Left ventricle myocardium inferior (tissue), 1 donor: Measurements from ENCODE around the gene HIVEP2. TPM values are rescaled to one million over a fixed set of nuclear protein-coding genes. Genes with fewer than 3 reads are reported as not detected.

Source experiments
- DNase-seq: peaks from one replicate; pipeline ENCODE4 v3.0.0-alpha.2; 2020
- H3K27ac ChIP-seq: fragments of 200-600 bp; replicated peaks from 2 replicates; pipeline ENCODE4 v1.8.0; 2021
- H3K27me3 ChIP-seq: fragments of 200-600 bp; 2 replicates; pipeline ENCODE4 v1.8.0; 2021; ENCODE audit warnings: low read depth
- H3K36me3 ChIP-seq: fragments of 200-600 bp; 2 replicates; pipeline ENCODE4 v1.8.0; 2021
- H3K4me1 ChIP-seq: fragments of 200-600 bp; 2 replicates; pipeline ENCODE4 v1.8.0; 2021
- H3K4me3 ChIP-seq: fragments of 200-600 bp; 2 replicates; pipeline ENCODE4 v1.8.0; 2021; ENCODE audit warnings: mild to moderate bottlenecking, moderate library complexity
- H3K9me3 ChIP-seq: fragments of 200-600 bp; replicated peaks from 2 replicates; pipeline ENCODE4 v1.8.0; 2021
- intact Hi-C: fragments of 100-400 bp; cut with micrococcal nuclease; formaldehyde crosslinking; loops from one replicate; pipeline ENCODE4 v1.11.0; 2022
- total RNA-seq: library from RNA; stranded (reverse); fragmentation: NEBNext Ultra II Directional; extraction: Animal tissue kit (Norgen Biotek cat#: 25700); gene quantifications from one replicate; pipeline ENCODE4 v1.2.1, GENCODE V29; 2021
- TF ChIP-seq, protein P1 (sequence below): fragments of 200-600 bp; IDR thresholded peaks from 2 replicates; pipeline ENCODE4 v1.8.0; 2021; ENCODE audit warnings: antibody characterized with exemption, mild to moderate bottlenecking, borderline replicate concordance
- donor health status: DM: no; HTN: yes; CAD: no; lungs with severe emphysema.

Gene HIVEP2
- total RNA-seq, 1 donor from 2014 or later = 16.2 TPM

DNA sequence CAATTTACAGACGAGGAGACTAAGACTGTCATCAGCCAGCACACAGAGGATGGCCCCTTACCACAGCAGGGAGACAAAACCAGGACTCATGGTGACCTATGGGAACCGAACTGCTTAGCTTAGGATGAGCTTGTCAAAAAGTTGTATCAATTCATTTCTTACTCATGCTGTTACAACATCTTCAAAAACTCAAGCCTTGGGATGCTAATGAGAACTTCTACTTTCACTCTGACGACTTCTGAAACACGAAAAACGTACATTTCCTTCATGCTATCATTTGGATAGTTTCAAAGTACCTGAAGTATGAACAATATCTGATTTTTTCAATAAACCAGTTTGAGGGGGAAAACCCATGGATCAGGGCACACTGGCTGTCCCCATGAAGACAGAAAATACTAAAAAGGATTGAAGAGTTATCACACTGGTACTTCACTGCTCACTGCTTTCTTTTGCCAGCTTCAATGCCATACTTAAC is 31.9 kb downstream of the HIVEP2 start:
- no peak for DNase-seq
- Histone ChIP-seq H3K4me3 (no peak overlapping the region), H3K27me3 (no peaks in the 10 kb centered on the region), H3K9me3 (no peaks in the 10 kb centered on the region), H3K36me3 (peaks cover 2% of the 10 kb centered on the region), H3K4me1 (peaks cover 5% of the 10 kb centered on the region), H3K27ac (no peak overlapping the region)
- TF ChIP-seq, protein P1, sequence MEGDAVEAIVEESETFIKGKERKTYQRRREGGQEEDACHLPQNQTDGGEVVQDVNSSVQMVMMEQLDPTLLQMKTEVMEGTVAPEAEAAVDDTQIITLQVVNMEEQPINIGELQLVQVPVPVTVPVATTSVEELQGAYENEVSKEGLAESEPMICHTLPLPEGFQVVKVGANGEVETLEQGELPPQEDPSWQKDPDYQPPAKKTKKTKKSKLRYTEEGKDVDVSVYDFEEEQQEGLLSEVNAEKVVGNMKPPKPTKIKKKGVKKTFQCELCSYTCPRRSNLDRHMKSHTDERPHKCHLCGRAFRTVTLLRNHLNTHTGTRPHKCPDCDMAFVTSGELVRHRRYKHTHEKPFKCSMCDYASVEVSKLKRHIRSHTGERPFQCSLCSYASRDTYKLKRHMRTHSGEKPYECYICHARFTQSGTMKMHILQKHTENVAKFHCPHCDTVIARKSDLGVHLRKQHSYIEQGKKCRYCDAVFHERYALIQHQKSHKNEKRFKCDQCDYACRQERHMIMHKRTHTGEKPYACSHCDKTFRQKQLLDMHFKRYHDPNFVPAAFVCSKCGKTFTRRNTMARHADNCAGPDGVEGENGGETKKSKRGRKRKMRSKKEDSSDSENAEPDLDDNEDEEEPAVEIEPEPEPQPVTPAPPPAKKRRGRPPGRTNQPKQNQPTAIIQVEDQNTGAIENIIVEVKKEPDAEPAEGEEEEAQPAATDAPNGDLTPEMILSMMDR = no peak
- intact Hi-C loops = no loop called here

DNA sequence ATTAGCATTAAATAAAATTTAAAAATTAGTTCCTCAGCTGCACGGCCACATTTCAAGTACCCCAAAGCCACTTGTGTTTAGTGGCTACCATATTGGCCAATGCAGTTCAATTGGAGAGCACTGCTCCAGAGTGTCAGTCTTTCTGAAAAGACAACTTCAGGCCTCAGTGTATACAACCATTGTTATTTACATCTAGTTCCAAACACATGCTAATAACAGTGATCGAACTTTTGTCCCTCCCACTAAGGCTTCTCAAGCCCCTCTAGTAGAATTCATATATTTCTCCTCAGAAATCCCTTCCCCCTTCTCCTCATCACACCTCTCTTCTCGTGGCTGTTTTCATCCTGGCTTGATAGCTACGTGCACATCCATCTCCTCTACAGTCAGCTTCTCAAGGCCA is 32.9 kb downstream of the HIVEP2 start:
- H3K9me3 ChIP-seq = no peaks in the 10 kb centered on the region
- H3K27me3 ChIP-seq = no peaks in the 10 kb centered on the region
- H3K27ac ChIP-seq = no peak overlapping the region
- no peak overlapping the region for H3K4me3 ChIP-seq
- no peak for DNase-seq
- no peaks in the 10 kb centered on the region for H3K4me1 ChIP-seq
- TF ChIP-seq, protein P1 = no peak
- intact Hi-C loops = no loop called here
- no peaks in the 10 kb centered on the region for H3K36me3 ChIP-seq

DNA sequence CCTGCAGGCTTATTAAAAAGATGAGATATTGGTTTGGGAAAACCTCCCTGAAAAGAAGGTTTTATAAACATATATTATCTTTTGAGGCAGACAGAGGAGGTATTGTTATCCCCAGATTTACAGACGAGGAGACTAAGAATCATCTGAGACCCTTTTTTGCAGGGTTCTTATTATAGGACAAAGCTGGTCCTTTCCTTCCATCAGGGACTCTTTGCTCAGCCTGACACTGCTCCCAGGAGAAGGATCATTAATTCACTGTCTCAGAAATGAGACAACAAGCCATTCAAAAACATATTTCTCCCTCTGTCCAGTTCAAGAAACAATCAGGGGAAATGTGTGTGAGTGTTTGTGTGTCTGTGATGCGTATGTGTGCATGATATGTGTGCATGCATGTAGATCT is 33.5 kb downstream of the HIVEP2 start:
- H3K36me3 ChIP-seq = no peaks in the 10 kb centered on the region
- H3K4me3 ChIP-seq = no peak overlapping the region
- DNase-seq = no peak
- H3K9me3 ChIP-seq = no peaks in the 10 kb centered on the region
- no peaks in the 10 kb centered on the region for H3K4me1 ChIP-seq
- no peaks in the 10 kb centered on the region for H3K27me3 ChIP-seq
- intact Hi-C loops = no loop called here
- TF ChIP-seq, protein P1 = no peak
- H3K27ac ChIP-seq = no peak overlapping the region

DNA sequence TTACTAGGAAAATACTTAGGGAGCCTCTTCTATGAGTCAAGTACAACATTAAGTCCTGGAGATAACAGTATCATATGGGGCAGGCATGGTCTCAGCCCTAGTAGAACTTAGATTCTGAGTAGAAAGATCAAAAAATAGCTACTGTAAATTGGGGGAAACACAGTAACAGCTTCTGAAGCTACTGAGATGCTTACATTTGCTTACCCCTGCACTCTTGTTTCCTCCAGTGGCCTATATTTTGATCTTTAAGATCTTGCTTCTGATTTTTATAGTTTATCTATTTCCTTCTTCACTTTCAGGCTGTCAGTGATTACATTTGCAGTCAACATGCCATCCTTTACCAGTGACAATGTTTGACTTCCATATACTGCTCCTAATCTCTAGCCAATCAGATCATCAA is 35.3 kb downstream of the HIVEP2 start:
- TF ChIP-seq, protein P1 = no peak
- H3K27ac ChIP-seq = no peak overlapping the region
- no peaks in the 10 kb centered on the region for H3K4me1 ChIP-seq
- H3K36me3 ChIP-seq = no peaks in the 10 kb centered on the region
- no peak overlapping the region for H3K4me3 ChIP-seq
- intact Hi-C loops = no loop called here
- no peaks in the 10 kb centered on the region for H3K9me3 ChIP-seq
- no peaks in the 10 kb centered on the region for H3K27me3 ChIP-seq
- no peak for DNase-seq

DNA sequence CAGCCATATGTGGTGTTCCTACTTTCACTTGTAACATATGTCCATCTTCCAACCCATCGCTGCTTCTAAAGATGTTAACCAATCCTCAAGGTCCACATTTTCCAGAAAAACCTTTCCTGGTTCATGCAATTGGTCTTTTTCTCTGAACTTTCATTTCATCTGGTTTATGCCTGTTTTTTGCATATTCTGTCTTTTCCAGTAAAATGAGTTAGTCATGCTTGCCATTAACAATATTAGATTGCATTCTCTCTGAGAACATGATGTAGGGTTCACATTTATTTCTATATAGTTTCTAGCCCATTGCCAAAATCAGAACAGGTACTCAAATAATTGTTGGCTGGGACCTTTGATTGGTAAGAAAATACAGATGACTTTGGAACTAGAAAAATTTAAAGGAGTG is 36.7 kb downstream of the HIVEP2 start:
- TF ChIP-seq, protein P1 = no peak
- Histone ChIP-seq H3K4me1 (peaks cover 5% of the 10 kb centered on the region), H3K36me3 (no peaks in the 10 kb centered on the region), H3K4me3 (no peak overlapping the region), H3K9me3 (no peaks in the 10 kb centered on the region), H3K27me3 (no peaks in the 10 kb centered on the region), H3K27ac (no peak overlapping the region)
- DNase-seq = no peak
- intact Hi-C loops = no loop called here

DNA sequence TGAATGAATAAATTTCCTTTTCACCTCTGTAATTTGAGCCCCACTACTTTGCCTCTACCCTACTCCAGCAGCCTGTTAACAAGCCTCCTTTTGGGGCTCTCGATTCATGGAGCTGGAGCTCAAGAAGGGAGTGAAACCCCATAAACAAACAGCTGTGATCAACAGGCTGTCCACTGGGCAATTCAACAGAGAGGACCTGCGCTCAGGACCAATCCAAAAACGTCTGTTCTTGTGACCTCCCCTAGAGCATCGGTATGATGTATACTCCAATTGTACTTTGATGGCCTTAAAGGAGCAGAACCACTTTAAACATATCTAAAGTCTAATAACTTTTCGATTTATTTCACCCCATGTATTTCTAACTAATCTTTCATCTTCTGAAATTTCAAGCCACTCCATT is 37.4 kb downstream of the HIVEP2 start:
- TF ChIP-seq, protein P1 = no peak
- no peak for DNase-seq
- H3K4me3 ChIP-seq = no peak overlapping the region
- H3K27ac ChIP-seq = no peak overlapping the region
- no peaks in the 10 kb centered on the region for H3K36me3 ChIP-seq
- H3K9me3 ChIP-seq = no peaks in the 10 kb centered on the region
- peaks cover 12% of the 10 kb centered on the region for H3K4me1 ChIP-seq
- intact Hi-C loops = no loop called here
- no peaks in the 10 kb centered on the region for H3K27me3 ChIP-seq
